Gastrocnemius medialis (tissue), 4 donors: ENCODE results near the gene CX3CL1.

Source experiments
- CTCF ChIP-seq, 5 experiments: fragments of 450-650 bp in 3 of 5; fragments of 200-600 bp in 2 of 5; sonication (generic) in 2 of 5; IDR thresholded peaks in 4 of 5; conservative IDR thresholded peaks in 1 of 5; 1 replicate in 4 of 5; 2 replicates in 1 of 5; pipeline ENCODE4 v1.5.1; 2016 to 2019; ENCODE audit warnings: antibody characterized with exemption in 5 of 5, mild to moderate bottlenecking in 3 of 5, moderate library complexity in 3 of 5
- POLR2A ChIP-seq, 2 donors: fragments of 450-650 bp; IDR thresholded peaks; one replicate each; pipeline ENCODE4 v1.6.1; 2017; ENCODE audit warnings: antibody characterized with exemption in 2 of 2, mild to moderate bottlenecking in 2 of 2, moderate library complexity in 2 of 2

DNA sequence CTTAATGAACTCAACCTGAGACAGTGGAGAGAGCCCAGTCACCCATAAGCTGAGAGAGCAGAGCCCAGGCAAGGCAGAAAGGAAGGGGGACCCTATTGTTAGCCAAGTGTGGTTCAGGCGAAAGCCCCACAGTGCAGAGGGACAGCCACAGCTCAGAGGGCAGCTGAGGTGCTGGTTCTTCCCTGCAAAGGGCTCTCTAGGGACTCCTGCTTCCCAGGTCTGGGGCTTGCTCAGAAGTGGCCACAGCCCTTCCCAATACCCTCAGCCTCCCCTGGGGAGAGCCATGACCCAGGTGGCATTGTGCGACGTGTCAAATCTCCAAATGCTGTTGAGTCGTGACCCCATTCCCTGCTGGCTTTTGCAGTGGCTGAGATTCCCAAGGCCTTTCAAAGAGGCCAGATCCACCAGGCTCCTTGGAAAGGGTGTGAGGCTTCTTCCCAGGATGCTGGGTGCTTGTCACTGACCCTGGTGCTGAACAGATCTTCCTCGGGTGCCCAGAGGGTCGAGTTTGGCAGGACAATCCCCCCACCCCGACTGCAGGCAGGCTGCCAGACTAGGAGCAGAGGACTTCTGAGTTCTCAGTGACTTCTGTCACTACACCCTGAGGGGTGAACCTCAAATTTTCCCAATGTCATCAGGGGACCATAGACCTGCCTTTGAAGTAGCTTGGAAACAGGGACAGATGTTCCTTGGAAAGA, 29.8 kb downstream of the CX3CL1 start:
- TF ChIP-seq CTCF (IDR thresholded peaks at IDR 0.05 in 4 of 5, conservative IDR thresholded peaks at IDR 0.05 in 1 of 5): no peak
- TF ChIP-seq POLR2A (IDR thresholded peaks at IDR 0.05): no peak
